Measurements from ENCODE around the gene CBARP. TPM values are rescaled to one million over a fixed set of nuclear protein-coding genes. Genes with fewer than 3 reads are reported as not detected.

CBARP gene
- 9.8 and 13.9 TPM in 2 replicates for total RNA-seq

- no peak for DNase-seq (ENCODE audit: extremely low read depth, low read depth, low spot score)
These were observed at the start of gene CBARP for GRCh38 chr19:1237754-1238368. TSS of gene CBARP (minus strand) at chr19:1238005. CDS start at chr19:1236100, 1,905 bp downstream.

- DNase-seq (ENCODE audit: extremely low read depth, low read depth, low spot score), result no peak
These were observed 48.9 kb upstream of the CBARP start for GRCh38 chr19:1286487-1287353.

GRCh38 chr19:1285737-1286360 lies 48.0 kb upstream of the CBARP start, which contains the start of gene EFNA2:
TSS of gene EFNA2 (plus strand) at chr19:1285873. CDS start at chr19:1286169, 296 bp downstream.
- no peak for DNase-seq (ENCODE audit: extremely low read depth, low read depth, low spot score)

- no peak for DNase-seq (ENCODE audit: extremely low read depth, low read depth, low spot score)
These were observed 47.4 kb upstream of the CBARP start for GRCh38 chr19:1284979-1285736.

- no peak for DNase-seq (ENCODE audit: extremely low read depth, low read depth, low spot score)
These were observed 46.6 kb upstream of the CBARP start for GRCh38 chr19:1284293-1284978.

GRCh38 chr19:1283917-1284292 lies 46.1 kb upstream of the CBARP start:
- no peak for DNase-seq (ENCODE audit: extremely low read depth, low read depth, low spot score)

- DNase-seq (ENCODE audit: extremely low read depth, low read depth, low spot score), result no peak
These were observed 45.6 kb upstream of the CBARP start for GRCh38 chr19:1283207-1283916.

GRCh38 chr19:1282588-1283206 lies 44.9 kb upstream of the CBARP start:
- no peak for DNase-seq (ENCODE audit: extremely low read depth, low read depth, low spot score)

- DNase-seq (ENCODE audit: extremely low read depth, low read depth, low spot score), result no peak
These were observed 43.9 kb upstream of the CBARP start for GRCh38 chr19:1281569-1282287.

GRCh38 chr19:1280636-1281568 lies 43.1 kb upstream of the CBARP start:
- no peak for DNase-seq (ENCODE audit: extremely low read depth, low read depth, low spot score)

- no peak for DNase-seq (ENCODE audit: extremely low read depth, low read depth, low spot score)
These were observed 42.1 kb upstream of the CBARP start for GRCh38 chr19:1279782-1280341.

- no peak for DNase-seq (ENCODE audit: extremely low read depth, low read depth, low spot score)
These were observed 41.2 kb upstream of the CBARP start for GRCh38 chr19:1278713-1279660.

GRCh38 chr19:1278074-1278473 lies 40.3 kb upstream of the CBARP start:
- DNase-seq (ENCODE audit: extremely low read depth, low read depth, low spot score), result no peak

GRCh38 chr19:1277061-1277460 lies 39.3 kb upstream of the CBARP start:
- DNase-seq (ENCODE audit: extremely low read depth, low read depth, low spot score), result no peak

GRCh38 chr19:1276628-1277022 lies 38.8 kb upstream of the CBARP start:
- no peak for DNase-seq (ENCODE audit: extremely low read depth, low read depth, low spot score)

- DNase-seq (ENCODE audit: extremely low read depth, low read depth, low spot score), result no peak
These were observed 38.3 kb upstream of the CBARP start for GRCh38 chr19:1275976-1276627.
